Loucy (cell line): ENCODE results near the gene SSBP2.

Experiments used
- CTCF ChIP-seq: fragments of 200-600 bp; sonication (generic); conservative IDR thresholded peaks from 2 replicates; pipeline ENCODE4 v1.5.1; 2014; ENCODE audit warnings: mild to moderate bottlenecking, antibody characterized with exemption, low read length
- EZH2phosphoT487 ChIP-seq: fragments of 200-600 bp; IDR thresholded peaks from 2 replicates; pipeline ENCODE4 v1.6.1; 2018; ENCODE audit warnings: antibody characterized with exemption, mild to moderate bottlenecking, moderate library complexity, borderline replicate concordance

DNA sequence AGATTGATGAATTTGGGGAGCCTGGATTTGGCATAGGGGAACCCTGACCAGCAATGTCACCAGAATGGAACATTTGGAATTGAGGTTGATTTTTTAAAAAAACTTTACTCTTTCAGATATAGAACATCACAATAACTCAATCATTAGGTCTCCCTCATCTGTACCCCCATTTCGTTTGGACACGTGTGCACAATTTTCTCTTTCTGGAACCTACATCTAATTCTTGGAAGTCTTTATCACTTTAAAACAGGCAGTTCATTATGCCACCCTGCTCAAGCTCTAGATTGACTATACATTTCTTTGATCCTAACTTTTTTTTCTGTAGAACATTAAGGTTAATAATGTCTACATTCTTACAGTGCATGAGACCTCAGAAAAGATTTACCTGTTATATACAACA is 3.7 kb upstream of the SSBP2 start:
- TF ChIP-seq CTCF (no peak), EZH2phosphoT487 (no peak)
